Keratinocyte (primary cell): ENCODE results near the gene DHCR7. TPM values are rescaled to one million over a fixed set of nuclear protein-coding genes. Genes with fewer than 3 reads are reported as not detected.

Experiments used
- DNase-seq: peaks from one replicate; pipeline ENCODE4 v3.0.0-alpha.2; 2011; ENCODE audit warnings: low read depth, missing footprints, low spot score
- FAIRE-seq: peaks from 2 replicates; lab custom pipeline; 2011; peaks lifted over from hg19 to GRCh38; lab: Jason Lieb, UNC
- H2AFZ ChIP-seq: 2 replicates; pipeline ENCODE4 v1.6.0; 2012; ENCODE audit warnings: low read length, control low read depth, inconsistent platforms; ENCODE audit not compliant: control insufficient read depth
- H3K27ac ChIP-seq: 2 replicates; pipeline ENCODE4 v1.5.1; 2011; ENCODE audit warnings: low read length; ENCODE audit not compliant: control insufficient read depth, insufficient read depth
- H3K27me3 ChIP-seq: 3 replicates; pipeline ENCODE4 v1.6.0; 2011; ENCODE audit warnings: low read length; ENCODE audit not compliant: control insufficient read depth, insufficient read depth; ENCODE audit errors: extremely low read depth
- H3K36me3 ChIP-seq, 2 experiments: 2 replicates in 1 of 2; 3 replicates in 1 of 2; pipeline ENCODE4 v1.5.1; 2011; ENCODE audit warnings: low read length in 2 of 2, mild to moderate bottlenecking in 1 of 2; ENCODE audit not compliant: control insufficient read depth in 2 of 2, insufficient read depth in 2 of 2; ENCODE audit errors: extremely low read depth in 1 of 2
- H3K4me1 ChIP-seq: 3 replicates; pipeline ENCODE4 v1.5.1; 2011; ENCODE audit warnings: low read length; ENCODE audit not compliant: control insufficient read depth, insufficient read depth; ENCODE audit errors: extremely low read depth
- H3K4me2 ChIP-seq: 3 replicates; pipeline ENCODE4 v1.6.0; 2011; ENCODE audit warnings: low read depth, low read length; ENCODE audit not compliant: control insufficient read depth, insufficient read depth; ENCODE audit errors: extremely low read depth
- H3K4me3 ChIP-seq, 3 experiments: fragments of 200-600 bp in 1 of 3; sonication (generic) in 1 of 3; 2 replicates in 2 of 3; 3 replicates in 1 of 3; pipeline ENCODE4 v1.5.1; 2011 to 2016; ENCODE audit warnings: low read length in 3 of 3, mild to moderate bottlenecking in 3 of 3, control low read depth in 2 of 3, inconsistent platforms in 1 of 3, low read depth in 1 of 3, mixed read lengths in 1 of 3, mixed run types in 1 of 3, moderate library complexity in 1 of 3; ENCODE audit not compliant: control insufficient read depth in 2 of 3, insufficient read depth in 2 of 3; ENCODE audit errors: extremely low read depth in 1 of 3
- H3K79me2 ChIP-seq: 2 replicates; pipeline ENCODE4 v1.6.0; 2012; ENCODE audit warnings: low read length; ENCODE audit not compliant: control insufficient read depth, insufficient read depth
- H3K9ac ChIP-seq: 3 replicates; pipeline ENCODE4 v1.6.0; 2011; ENCODE audit warnings: low read length; ENCODE audit not compliant: control insufficient read depth, insufficient read depth; ENCODE audit errors: extremely low read depth
- H3K9me1 ChIP-seq: 3 replicates; pipeline ENCODE4 v1.6.0; 2011; ENCODE audit warnings: low read length; ENCODE audit not compliant: control insufficient read depth, insufficient read depth; ENCODE audit errors: extremely low read depth
- H3K9me3 ChIP-seq: 2 replicates; pipeline ENCODE4 v1.5.1; 2012; ENCODE audit warnings: low read depth, low read length; ENCODE audit not compliant: control insufficient read depth
- H4K20me1 ChIP-seq: 3 replicates; pipeline ENCODE4 v1.6.0; 2011; ENCODE audit warnings: low read length; ENCODE audit not compliant: control insufficient read depth, insufficient read depth; ENCODE audit errors: extremely low read depth
- EZH2 ChIP-seq: IDR thresholded peaks from one replicate; pipeline ENCODE4 v1.6.1; 2012; ENCODE audit warnings: inconsistent platforms, mild to moderate bottlenecking, low read length, moderate library complexity
- dilution Hi-C: fragments of 300-500 bp; cut with MboI; formaldehyde crosslinking; loops from one replicate; pipeline ENCODE4 v1.7.0; 2020; ENCODE audit warnings: low sequenced_read_pairs; ENCODE audit not compliant: extremely low pct_ligation_motif_present
- polyA plus RNA-seq, 5 experiments: library from polyadenylated mRNA; depleted of rRNA in 3 of 5; stranded (reverse) in 3 of 5; stranded (forward) in 1 of 5; unstranded in 1 of 5; fragments of >200 nt; gene quantifications; 1 replicate in 1 of 5; 2 replicates in 3 of 5; 3 replicates in 1 of 5; pipeline versions ENCODE4 v1.2.1 to v1.2.3, GENCODE V29; 2011 to 2012; ENCODE audit warnings: missing spikeins in 2 of 5, low read depth in 1 of 5, low replicate concordance in 1 of 5
- TF ChIP-seq, protein P1 (sequence below), 3 experiments: IDR thresholded peaks in 1 of 3; conservative IDR thresholded peaks in 1 of 3; optimal IDR thresholded peaks in 1 of 3; 2 replicates in 2 of 3; 3 replicates in 1 of 3; pipeline versions ENCODE3 to v1.5.1; 2011; ENCODE audit warnings: low read length in 3 of 3, mild to moderate bottlenecking in 3 of 3, moderate library complexity in 2 of 3, control low read depth in 1 of 3, inconsistent platforms in 1 of 3; ENCODE audit not compliant: insufficient read depth in 2 of 3; ENCODE audit errors: extremely low read depth in 1 of 3

The DHCR7 gene
- polyA plus RNA-seq, 1 donor (not counting 4 experiments of a cell fraction or from before 2014, with no cell fraction given): 143 TPM

DNA sequence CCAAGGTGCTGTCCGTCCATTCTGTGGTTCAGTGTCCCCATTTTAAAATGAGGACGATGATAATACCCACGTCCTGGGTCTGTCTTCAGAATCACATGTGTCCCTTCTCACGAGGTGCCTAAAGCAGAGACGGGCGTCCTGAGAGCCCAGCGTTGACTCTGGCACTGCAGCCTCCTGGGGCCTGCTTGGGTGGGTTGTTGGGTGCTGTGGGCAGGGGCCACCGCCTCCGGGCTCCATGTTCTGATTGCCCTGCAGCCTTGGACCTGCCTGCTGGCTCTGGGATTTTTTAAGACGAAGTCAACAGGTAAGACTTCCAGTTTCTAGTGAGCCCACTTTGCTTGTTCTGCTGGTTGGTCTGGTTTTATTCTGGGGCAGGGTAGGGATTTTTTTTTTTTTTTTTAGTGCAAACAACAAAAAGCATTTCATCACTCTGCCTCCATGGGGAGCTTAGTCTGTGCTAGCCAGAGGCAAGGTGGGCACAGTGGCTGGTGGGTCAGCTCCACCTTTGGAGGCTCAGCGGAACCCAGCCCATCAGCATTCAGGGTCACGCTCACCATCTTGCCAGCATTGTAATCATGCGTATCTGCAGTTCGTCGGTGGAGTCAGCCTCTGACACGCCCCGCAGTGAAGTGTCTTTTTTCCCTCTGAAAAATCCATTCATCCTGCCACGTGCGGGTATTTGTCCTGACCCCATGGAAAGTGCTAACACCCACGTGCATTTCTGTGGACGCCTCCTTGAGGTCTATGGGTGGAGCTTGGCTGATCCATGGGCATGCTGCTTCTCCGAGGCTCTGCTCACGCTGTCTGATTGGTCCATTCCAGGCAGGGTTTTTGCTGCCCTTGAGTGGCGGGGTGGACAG lies 33.1 kb upstream of the DHCR7 start:
- TF ChIP-seq, protein P1, sequence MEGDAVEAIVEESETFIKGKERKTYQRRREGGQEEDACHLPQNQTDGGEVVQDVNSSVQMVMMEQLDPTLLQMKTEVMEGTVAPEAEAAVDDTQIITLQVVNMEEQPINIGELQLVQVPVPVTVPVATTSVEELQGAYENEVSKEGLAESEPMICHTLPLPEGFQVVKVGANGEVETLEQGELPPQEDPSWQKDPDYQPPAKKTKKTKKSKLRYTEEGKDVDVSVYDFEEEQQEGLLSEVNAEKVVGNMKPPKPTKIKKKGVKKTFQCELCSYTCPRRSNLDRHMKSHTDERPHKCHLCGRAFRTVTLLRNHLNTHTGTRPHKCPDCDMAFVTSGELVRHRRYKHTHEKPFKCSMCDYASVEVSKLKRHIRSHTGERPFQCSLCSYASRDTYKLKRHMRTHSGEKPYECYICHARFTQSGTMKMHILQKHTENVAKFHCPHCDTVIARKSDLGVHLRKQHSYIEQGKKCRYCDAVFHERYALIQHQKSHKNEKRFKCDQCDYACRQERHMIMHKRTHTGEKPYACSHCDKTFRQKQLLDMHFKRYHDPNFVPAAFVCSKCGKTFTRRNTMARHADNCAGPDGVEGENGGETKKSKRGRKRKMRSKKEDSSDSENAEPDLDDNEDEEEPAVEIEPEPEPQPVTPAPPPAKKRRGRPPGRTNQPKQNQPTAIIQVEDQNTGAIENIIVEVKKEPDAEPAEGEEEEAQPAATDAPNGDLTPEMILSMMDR (optimal IDR thresholded peaks at IDR 0.05 in 1 of 3, IDR thresholded peaks at IDR 0.05 in 1 of 3, conservative IDR thresholded peaks at IDR 0.05 in 1 of 3; ENCODE audit: extremely low read depth in 1 of 3, insufficient read depth in 2 of 3, low read length in 3 of 3): no peak
- no peak for TF ChIP-seq EZH2
- FAIRE-seq (no peak), DNase-seq (no peak)
- Histone ChIP-seq H3K27ac (no peak overlapping the region), H3K4me3 (no peak overlapping the region), H3K9ac (no peak overlapping the region), H3K36me3 (peaks cover 33 to 49% of the 10 kb centered on the region in 2 experiments), H3K27me3 (no peaks in the 10 kb centered on the region), H3K9me1 (no peaks in the 10 kb centered on the region), H4K20me1 (no peaks in the 10 kb centered on the region), H3K4me2 (no peak overlapping the region), H3K79me2 (no peaks in the 10 kb centered on the region), H3K4me1 (no peaks in the 10 kb centered on the region), H2AFZ (no peak overlapping the region), H3K9me3 (no peaks in the 10 kb centered on the region)
- dilution Hi-C loops: no loop called here

DNA sequence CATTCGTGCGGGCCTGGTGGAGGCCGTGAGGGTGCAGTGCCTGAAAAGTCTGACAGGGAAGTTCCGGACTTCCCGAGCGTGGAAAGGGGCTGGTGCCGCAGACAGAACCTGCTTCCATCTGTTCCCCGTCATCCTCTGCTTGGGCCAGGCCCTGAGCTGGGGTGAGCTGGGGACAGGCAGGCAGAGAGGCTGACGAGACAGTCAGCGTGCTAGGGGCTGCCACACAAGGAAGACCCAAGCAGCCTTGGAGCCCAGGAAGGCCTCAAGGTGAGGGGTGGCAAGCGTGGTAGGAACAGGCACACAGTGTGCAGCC lies 30.3 kb upstream of the DHCR7 start:
- Histone ChIP-seq H3K36me3 (peaks cover 21 to 48% of the 10 kb centered on the region in 2 experiments), H3K4me1 (no peaks in the 10 kb centered on the region), H3K27me3 (no peaks in the 10 kb centered on the region), H3K27ac (no peak overlapping the region), H4K20me1 (no peaks in the 10 kb centered on the region), H2AFZ (no peak overlapping the region), H3K79me2 (no peaks in the 10 kb centered on the region), H3K9me3 (no peaks in the 10 kb centered on the region), H3K4me3 (no peak overlapping the region), H3K9me1 (no peaks in the 10 kb centered on the region), H3K9ac (no peak overlapping the region), H3K4me2 (no peak overlapping the region)
- TF ChIP-seq, protein P1 (optimal IDR thresholded peaks at IDR 0.05 in 1 of 3, IDR thresholded peaks at IDR 0.05 in 1 of 3, conservative IDR thresholded peaks at IDR 0.05 in 1 of 3; ENCODE audit: extremely low read depth in 1 of 3, insufficient read depth in 2 of 3, low read length in 3 of 3): no peak
- no peak for TF ChIP-seq EZH2
- no peak for FAIRE-seq
- no peak for DNase-seq
- dilution Hi-C loops: no loop called here
